CD14-positive monocyte (primary cell): ENCODE measurements around the gene EDN2. TPM values are rescaled to one million over a fixed set of nuclear protein-coding genes. Genes with fewer than 3 reads are reported as not detected.

Source experiments
- DNase-seq, 3 donors: peaks; one replicate each; pipeline ENCODE4 v3.0.0-alpha.2; 2011 to 2022
- H2AFZ ChIP-seq: 2 replicates; pipeline ENCODE4 v1.6.0; 2012; ENCODE audit warnings: mild to moderate bottlenecking, low read depth, low read length, inconsistent platforms; ENCODE audit not compliant: insufficient read depth, poor library complexity, severe bottlenecking
- H3K27ac ChIP-seq, 2 donors: 1 replicate in 1 of 2; 2 replicates in 1 of 2; pipeline ENCODE4 v1.5.1; 2012 to 2013; ENCODE audit warnings: low read length in 2 of 2, control low read depth in 1 of 2, inconsistent platforms in 1 of 2, low read depth in 1 of 2, mild to moderate bottlenecking in 1 of 2
- H3K27me3 ChIP-seq, 2 donors: one replicate each; pipeline versions ENCODE4 v1.6.0 to v1.6.1; 2011 to 2013; ENCODE audit warnings: low read length in 2 of 2; ENCODE audit not compliant: control insufficient read depth in 2 of 2, insufficient read depth in 2 of 2
- H3K36me3 ChIP-seq, 2 donors: replicated peaks in 1 of 2; 1 replicate in 1 of 2; 2 replicates in 1 of 2; pipeline versions ENCODE4 v1.5.1 to v1.6.1; 2012 to 2013; ENCODE audit warnings: low read length in 2 of 2, control low read depth in 1 of 2, inconsistent platforms in 1 of 2, mild to moderate bottlenecking in 1 of 2; ENCODE audit not compliant: insufficient read depth in 2 of 2, control insufficient read depth in 1 of 2
- H3K4me1 ChIP-seq, 2 donors: 1 replicate in 1 of 2; 2 replicates in 1 of 2; pipeline versions ENCODE4 v1.5.1 to v1.6.1; 2012 to 2013; ENCODE audit warnings: low read length in 2 of 2, control low read depth in 1 of 2, inconsistent platforms in 1 of 2, mild to moderate bottlenecking in 1 of 2, moderate library complexity in 1 of 2; ENCODE audit not compliant: insufficient read depth in 2 of 2, control insufficient read depth in 1 of 2
- H3K4me2 ChIP-seq: replicated peaks from 2 replicates; pipeline ENCODE3; 2012; ENCODE audit warnings: low read length, moderate library complexity, mild to moderate bottlenecking; ENCODE audit not compliant: poor library complexity, severe bottlenecking; ENCODE audit errors: extremely low read depth
- H3K4me3 ChIP-seq, 3 experiments: fragments of 200-600 bp in 1 of 3; sonication (generic) in 1 of 3; replicated peaks in 1 of 3; 1 replicate in 2 of 3; 2 replicates in 1 of 3; pipeline ENCODE4 v1.5.1; 2011 to 2013; ENCODE audit warnings: low read length in 3 of 3, mild to moderate bottlenecking in 3 of 3, control low read depth in 2 of 3, low read depth in 2 of 3, inconsistent platforms in 1 of 3, moderate library complexity in 1 of 3
- H3K79me2 ChIP-seq: 2 replicates; pipeline ENCODE4 v1.6.0; 2012; ENCODE audit warnings: mild to moderate bottlenecking, control low read depth, inconsistent platforms, low read length, moderate library complexity; ENCODE audit not compliant: insufficient read depth
- H3K9ac ChIP-seq: 2 replicates; pipeline ENCODE4 v1.6.0; 2017; ENCODE audit warnings: low read length, mild to moderate bottlenecking; ENCODE audit not compliant: insufficient read depth, poor library complexity, severe bottlenecking
- H3K9me3 ChIP-seq, 2 donors: replicated peaks in 1 of 2; 1 replicate in 1 of 2; 2 replicates in 1 of 2; pipeline versions ENCODE4 v1.5.1 to v1.6.1; 2012 to 2013; ENCODE audit warnings: low read length in 2 of 2, control low read depth in 1 of 2; ENCODE audit not compliant: control insufficient read depth in 1 of 2, insufficient read depth in 1 of 2
- H4K20me1 ChIP-seq: 2 replicates; pipeline ENCODE4 v1.6.0; 2012; ENCODE audit warnings: mild to moderate bottlenecking, low read length, control low read depth, moderate library complexity; ENCODE audit not compliant: insufficient read depth
- H3K27ac Mint-ChIP-seq, 7 donors: one replicate each; pipeline ENCODE4 v1.8.0; 2020; ENCODE audit warnings: mild to moderate bottlenecking in 7 of 7, mixed read lengths in 7 of 7, moderate library complexity in 6 of 7, inconsistent platforms in 2 of 7
- H3K27me3 Mint-ChIP-seq, 3 donors: one replicate each; pipeline ENCODE4 v1.8.0; 2021 to 2022; ENCODE audit warnings: low read depth in 3 of 3, mild to moderate bottlenecking in 3 of 3, mixed read lengths in 3 of 3, moderate library complexity in 3 of 3, inconsistent platforms in 1 of 3
- H3K36me3 Mint-ChIP-seq, 2 donors: one replicate each; pipeline ENCODE4 v1.8.0; 2020; ENCODE audit warnings: mixed read lengths in 2 of 2, inconsistent platforms in 1 of 2, mild to moderate bottlenecking in 1 of 2
- H3K4me1 Mint-ChIP-seq: one replicate; pipeline ENCODE4 v1.8.0; 2020; ENCODE audit warnings: mild to moderate bottlenecking, mixed read lengths
- H3K4me3 Mint-ChIP-seq, 2 donors: one replicate each; pipeline ENCODE4 v1.8.0; 2020; ENCODE audit warnings: mild to moderate bottlenecking in 2 of 2, mixed read lengths in 2 of 2, moderate library complexity in 1 of 2
- H3K9me3 Mint-ChIP-seq, 7 donors: one replicate each; pipeline ENCODE4 v1.8.0; 2020 to 2022; ENCODE audit warnings: mixed read lengths in 7 of 7, mild to moderate bottlenecking in 6 of 7, moderate library complexity in 6 of 7, inconsistent platforms in 2 of 7
- CTCF ChIP-seq: fragments of 200-600 bp; IDR thresholded peaks from one replicate; pipeline ENCODE4 v1.8.0; 2022; ENCODE audit warnings: antibody characterized with exemption, mild to moderate bottlenecking
- WGBS: methylation state at CpG from one replicate; pipeline ENCODE4 v1.1.5; 2013; ENCODE audit warnings: missing lambda C conversion rate; ENCODE audit not compliant: insufficient coverage; 5-methylcytosine and 5-hydroxymethylcytosine counted together
- intact Hi-C, 2 donors: fragments of 100-400 bp; cut with micrococcal nuclease; formaldehyde crosslinking; loops; one replicate each; pipeline versions ENCODE4 v1.15.0 to v1.15.1; 2023
- polyA plus RNA-seq, 3 donors: library from polyadenylated mRNA; depleted of rRNA in 1 of 3; unstranded in 2 of 3; stranded (reverse) in 1 of 3; fragments of 300-500 nt in 2 of 3; fragments of >200 nt in 1 of 3; fragmentation: Illumina TruSeq in 2 of 3; gene quantifications; 1 replicate in 2 of 3; 2 replicates in 1 of 3; pipeline ENCODE4 v1.2.3, GENCODE V29; 2012 to 2021

The EDN2 gene
- polyA plus RNA-seq, 3 donors, result not detected

DNA sequence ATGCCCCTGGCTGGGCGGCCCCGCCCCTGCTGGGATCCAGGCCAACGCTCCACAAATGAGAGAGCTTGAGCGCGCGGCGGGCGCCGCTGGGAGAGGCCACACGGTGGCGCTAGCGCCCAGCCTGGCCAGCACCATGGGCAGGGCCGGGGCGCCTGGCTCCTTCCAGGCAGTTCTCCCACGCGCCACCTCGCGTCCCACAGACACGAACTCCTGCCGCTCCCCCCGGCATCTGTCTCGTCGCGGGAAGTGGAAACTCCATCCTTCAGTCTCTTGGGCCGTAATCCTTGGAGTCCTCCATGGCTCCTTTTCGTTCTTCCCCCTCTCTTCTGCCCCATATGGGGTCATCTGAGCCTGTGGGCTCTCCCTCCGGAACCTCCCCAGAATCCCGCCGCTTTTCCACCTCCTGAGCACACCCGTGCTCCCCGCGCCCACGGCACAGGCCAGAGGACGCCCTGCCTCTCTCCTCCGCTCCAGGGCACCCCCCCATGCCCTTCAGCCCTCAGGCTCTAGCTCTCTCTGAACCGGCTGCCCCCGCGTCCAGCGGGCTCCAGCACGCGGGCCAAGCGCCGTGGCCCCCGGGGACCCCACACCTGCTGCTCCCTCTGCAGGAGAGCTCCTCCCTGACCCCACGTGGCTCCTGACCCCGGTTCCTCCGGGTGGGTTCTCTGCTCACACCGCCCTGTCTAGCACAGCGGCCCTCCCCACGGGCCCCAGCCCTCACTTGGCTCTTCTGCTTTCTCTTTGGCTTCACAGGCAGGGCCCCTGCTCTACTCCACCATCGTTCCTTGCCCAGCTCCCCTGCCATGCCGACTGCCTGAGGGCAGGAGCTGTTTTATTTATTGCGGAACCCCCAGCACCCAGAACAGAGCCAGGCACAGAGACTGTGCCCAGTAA is 31.9 kb upstream of the EDN2 start:
- peak overlapping the region; percentile 73 to 90 for H3K4me3 Mint-ChIP-seq
- 7% methylated on average over 50 of the region's 53 CpGs for whole genome bisulfite sequencing
- no peaks in the 10 kb centered on the region for H3K79me2 ChIP-seq
- H3K9ac ChIP-seq, result peak overlapping the region; percentile 69
- peaks cover 8 to 14% of the 10 kb centered on the region in 2 donors for H3K4me1 ChIP-seq
- intact Hi-C loops, result no loop called here
- peaks cover 54 to 57% of the 10 kb centered on the region in 2 donors for H3K36me3 Mint-ChIP-seq
- no peak overlapping the region for H3K27ac Mint-ChIP-seq
- peak; percentile 97 for TF ChIP-seq CTCF
- H3K27me3 ChIP-seq, result no peaks in the 10 kb centered on the region
- peak; percentile 62 to 65 (median 62) for DNase-seq
- peaks cover 0 to 2% (median 0%) of the 10 kb centered on the region in 7 donors for H3K9me3 Mint-ChIP-seq
- H3K4me3 ChIP-seq, result peak overlapping the region; percentile 4 to 74 (median 28)
- peaks cover 14% of the 10 kb centered on the region for H3K4me1 Mint-ChIP-seq
- peaks cover 20% of the 10 kb centered on the region for H4K20me1 ChIP-seq
- H3K27ac ChIP-seq, result no peak overlapping the region
- H3K27me3 Mint-ChIP-seq, result peaks cover 3 to 5% (median 4%) of the 10 kb centered on the region in 3 donors
- no peaks in the 10 kb centered on the region for H3K9me3 ChIP-seq
- peak overlapping the region; percentile 86 for H3K4me2 ChIP-seq
- peaks cover 23 to 68% of the 10 kb centered on the region in 2 donors for H3K36me3 ChIP-seq
- peak overlapping the region; percentile 74 for H2AFZ ChIP-seq

DNA sequence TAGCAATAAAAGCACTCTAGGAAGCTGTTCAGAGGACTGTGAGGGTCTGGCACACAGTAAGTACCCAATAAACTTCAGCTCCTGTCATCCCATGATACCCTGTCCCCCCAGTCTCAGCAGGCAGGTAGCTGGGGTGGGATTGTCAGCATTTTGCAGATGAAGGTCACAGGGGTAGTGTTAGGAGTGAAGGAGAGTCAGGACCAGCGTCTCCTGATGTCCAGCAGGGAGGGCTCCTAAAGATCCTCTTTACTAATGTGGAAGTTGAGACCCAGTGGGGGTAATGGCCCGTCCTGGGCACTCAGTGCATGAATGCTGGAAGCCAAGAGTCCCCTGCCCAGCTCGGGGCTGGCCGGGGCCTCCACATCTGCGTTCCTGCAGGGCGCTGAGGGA is 31.3 kb upstream of the EDN2 start:
- Mint-ChIP-seq H3K4me1 (peaks cover 10% of the 10 kb centered on the region), H3K9me3 (peaks cover 0 to 2% (median 0%) of the 10 kb centered on the region in 7 donors), H3K27ac (no peak overlapping the region), H3K36me3 (peaks cover 55 to 60% of the 10 kb centered on the region in 2 donors), H3K4me3 (no peak overlapping the region), H3K27me3 (peaks cover 3 to 5% (median 4%) of the 10 kb centered on the region in 3 donors)
- H3K27ac ChIP-seq, result no peak overlapping the region
- peaks cover 29 to 70% of the 10 kb centered on the region in 2 donors for H3K36me3 ChIP-seq
- no peaks in the 10 kb centered on the region for H3K27me3 ChIP-seq
- peaks cover 8 to 14% of the 10 kb centered on the region in 2 donors for H3K4me1 ChIP-seq
- H3K4me3 ChIP-seq, result no peak overlapping the region
- H3K9me3 ChIP-seq, result no peaks in the 10 kb centered on the region
- no peak overlapping the region for H2AFZ ChIP-seq
- H4K20me1 ChIP-seq, result peaks cover 17% of the 10 kb centered on the region
- no peak overlapping the region for H3K9ac ChIP-seq
- no peak for DNase-seq
- WGBS, result 13% methylated on average over 6 of the region's 6 CpGs
- H3K79me2 ChIP-seq, result no peaks in the 10 kb centered on the region
- intact Hi-C loops, result no loop called here
- peak overlapping the region; percentile 86 for H3K4me2 ChIP-seq
- TF ChIP-seq CTCF, result no peak
